ENCODE measurements around the gene KCND3. TPM values are rescaled to one million over a fixed set of nuclear protein-coding genes. Genes with fewer than 3 reads are reported as not detected.

The KCND3 gene
- total and polyA plus RNA-seq, 2 experiments from 2014 or later: 0.10 to 0.18 TPM

DNA sequence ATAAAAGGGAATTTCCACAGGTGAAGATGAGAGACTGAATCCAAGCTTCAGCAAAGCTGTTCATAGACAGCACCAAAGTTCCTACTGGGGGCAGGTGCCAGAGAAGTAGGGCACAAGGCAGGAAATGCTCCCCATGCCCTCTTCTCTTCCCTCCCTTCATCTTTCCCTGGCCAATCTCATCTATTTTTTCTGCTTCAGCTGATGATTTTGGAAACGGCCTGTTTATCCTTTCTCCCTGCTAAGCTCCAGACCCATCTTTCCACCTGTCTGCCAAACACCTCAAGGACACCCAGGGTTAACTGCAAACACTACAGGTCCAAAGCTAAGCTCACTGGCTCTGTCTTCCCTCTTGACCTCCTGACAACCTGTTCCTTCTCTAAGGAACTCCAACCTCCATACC is 18.1 kb downstream of the KCND3 start:
- no peaks in the 10 kb centered on the region for H4K20me1 ChIP-seq (replicated peaks; ENCODE audit: insufficient read depth)
- Mint-ChIP-seq H3K27me3 (ENCODE audit: insufficient read depth, low read depth, poor library complexity) (peaks cover 7% of the 10 kb centered on the region), H3K27ac (no peak overlapping the region), H3K4me1 (no peaks in the 10 kb centered on the region; the same call in 2 of the 3 replicates), H3K4me3 (no peak overlapping the region), H3K36me3 (ENCODE audit: low read depth) (no peaks in the 10 kb centered on the region), H3K9me3 (no peaks in the 10 kb centered on the region)
- TF ChIP-seq ZNF114 (CRISPR knock-in tag; IDR thresholded peaks at IDR 0.05) (no peak), CREB1 (CRISPR knock-in tag; IDR thresholded peaks at IDR 0.05; ENCODE audit: low read depth) (no peak), STAT1 (IDR thresholded peaks at IDR 0.05; ENCODE audit: unreplicated experiment) (no peak), NANOG (IDR thresholded peaks at IDR 0.05; ENCODE audit: borderline replicate concordance) (no peak), EZH2phosphoT487 (IDR thresholded peaks at IDR 0.05; ENCODE audit: unreplicated experiment) (no peak)
- TF ChIP-seq, protein P1, sequence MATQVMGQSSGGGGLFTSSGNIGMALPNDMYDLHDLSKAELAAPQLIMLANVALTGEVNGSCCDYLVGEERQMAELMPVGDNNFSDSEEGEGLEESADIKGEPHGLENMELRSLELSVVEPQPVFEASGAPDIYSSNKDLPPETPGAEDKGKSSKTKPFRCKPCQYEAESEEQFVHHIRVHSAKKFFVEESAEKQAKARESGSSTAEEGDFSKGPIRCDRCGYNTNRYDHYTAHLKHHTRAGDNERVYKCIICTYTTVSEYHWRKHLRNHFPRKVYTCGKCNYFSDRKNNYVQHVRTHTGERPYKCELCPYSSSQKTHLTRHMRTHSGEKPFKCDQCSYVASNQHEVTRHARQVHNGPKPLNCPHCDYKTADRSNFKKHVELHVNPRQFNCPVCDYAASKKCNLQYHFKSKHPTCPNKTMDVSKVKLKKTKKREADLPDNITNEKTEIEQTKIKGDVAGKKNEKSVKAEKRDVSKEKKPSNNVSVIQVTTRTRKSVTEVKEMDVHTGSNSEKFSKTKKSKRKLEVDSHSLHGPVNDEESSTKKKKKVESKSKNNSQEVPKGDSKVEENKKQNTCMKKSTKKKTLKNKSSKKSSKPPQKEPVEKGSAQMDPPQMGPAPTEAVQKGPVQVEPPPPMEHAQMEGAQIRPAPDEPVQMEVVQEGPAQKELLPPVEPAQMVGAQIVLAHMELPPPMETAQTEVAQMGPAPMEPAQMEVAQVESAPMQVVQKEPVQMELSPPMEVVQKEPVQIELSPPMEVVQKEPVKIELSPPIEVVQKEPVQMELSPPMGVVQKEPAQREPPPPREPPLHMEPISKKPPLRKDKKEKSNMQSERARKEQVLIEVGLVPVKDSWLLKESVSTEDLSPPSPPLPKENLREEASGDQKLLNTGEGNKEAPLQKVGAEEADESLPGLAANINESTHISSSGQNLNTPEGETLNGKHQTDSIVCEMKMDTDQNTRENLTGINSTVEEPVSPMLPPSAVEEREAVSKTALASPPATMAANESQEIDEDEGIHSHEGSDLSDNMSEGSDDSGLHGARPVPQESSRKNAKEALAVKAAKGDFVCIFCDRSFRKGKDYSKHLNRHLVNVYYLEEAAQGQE (IDR thresholded peaks at IDR 0.05; ENCODE audit: unreplicated experiment): no peak
- TF ChIP-seq, protein P2, sequence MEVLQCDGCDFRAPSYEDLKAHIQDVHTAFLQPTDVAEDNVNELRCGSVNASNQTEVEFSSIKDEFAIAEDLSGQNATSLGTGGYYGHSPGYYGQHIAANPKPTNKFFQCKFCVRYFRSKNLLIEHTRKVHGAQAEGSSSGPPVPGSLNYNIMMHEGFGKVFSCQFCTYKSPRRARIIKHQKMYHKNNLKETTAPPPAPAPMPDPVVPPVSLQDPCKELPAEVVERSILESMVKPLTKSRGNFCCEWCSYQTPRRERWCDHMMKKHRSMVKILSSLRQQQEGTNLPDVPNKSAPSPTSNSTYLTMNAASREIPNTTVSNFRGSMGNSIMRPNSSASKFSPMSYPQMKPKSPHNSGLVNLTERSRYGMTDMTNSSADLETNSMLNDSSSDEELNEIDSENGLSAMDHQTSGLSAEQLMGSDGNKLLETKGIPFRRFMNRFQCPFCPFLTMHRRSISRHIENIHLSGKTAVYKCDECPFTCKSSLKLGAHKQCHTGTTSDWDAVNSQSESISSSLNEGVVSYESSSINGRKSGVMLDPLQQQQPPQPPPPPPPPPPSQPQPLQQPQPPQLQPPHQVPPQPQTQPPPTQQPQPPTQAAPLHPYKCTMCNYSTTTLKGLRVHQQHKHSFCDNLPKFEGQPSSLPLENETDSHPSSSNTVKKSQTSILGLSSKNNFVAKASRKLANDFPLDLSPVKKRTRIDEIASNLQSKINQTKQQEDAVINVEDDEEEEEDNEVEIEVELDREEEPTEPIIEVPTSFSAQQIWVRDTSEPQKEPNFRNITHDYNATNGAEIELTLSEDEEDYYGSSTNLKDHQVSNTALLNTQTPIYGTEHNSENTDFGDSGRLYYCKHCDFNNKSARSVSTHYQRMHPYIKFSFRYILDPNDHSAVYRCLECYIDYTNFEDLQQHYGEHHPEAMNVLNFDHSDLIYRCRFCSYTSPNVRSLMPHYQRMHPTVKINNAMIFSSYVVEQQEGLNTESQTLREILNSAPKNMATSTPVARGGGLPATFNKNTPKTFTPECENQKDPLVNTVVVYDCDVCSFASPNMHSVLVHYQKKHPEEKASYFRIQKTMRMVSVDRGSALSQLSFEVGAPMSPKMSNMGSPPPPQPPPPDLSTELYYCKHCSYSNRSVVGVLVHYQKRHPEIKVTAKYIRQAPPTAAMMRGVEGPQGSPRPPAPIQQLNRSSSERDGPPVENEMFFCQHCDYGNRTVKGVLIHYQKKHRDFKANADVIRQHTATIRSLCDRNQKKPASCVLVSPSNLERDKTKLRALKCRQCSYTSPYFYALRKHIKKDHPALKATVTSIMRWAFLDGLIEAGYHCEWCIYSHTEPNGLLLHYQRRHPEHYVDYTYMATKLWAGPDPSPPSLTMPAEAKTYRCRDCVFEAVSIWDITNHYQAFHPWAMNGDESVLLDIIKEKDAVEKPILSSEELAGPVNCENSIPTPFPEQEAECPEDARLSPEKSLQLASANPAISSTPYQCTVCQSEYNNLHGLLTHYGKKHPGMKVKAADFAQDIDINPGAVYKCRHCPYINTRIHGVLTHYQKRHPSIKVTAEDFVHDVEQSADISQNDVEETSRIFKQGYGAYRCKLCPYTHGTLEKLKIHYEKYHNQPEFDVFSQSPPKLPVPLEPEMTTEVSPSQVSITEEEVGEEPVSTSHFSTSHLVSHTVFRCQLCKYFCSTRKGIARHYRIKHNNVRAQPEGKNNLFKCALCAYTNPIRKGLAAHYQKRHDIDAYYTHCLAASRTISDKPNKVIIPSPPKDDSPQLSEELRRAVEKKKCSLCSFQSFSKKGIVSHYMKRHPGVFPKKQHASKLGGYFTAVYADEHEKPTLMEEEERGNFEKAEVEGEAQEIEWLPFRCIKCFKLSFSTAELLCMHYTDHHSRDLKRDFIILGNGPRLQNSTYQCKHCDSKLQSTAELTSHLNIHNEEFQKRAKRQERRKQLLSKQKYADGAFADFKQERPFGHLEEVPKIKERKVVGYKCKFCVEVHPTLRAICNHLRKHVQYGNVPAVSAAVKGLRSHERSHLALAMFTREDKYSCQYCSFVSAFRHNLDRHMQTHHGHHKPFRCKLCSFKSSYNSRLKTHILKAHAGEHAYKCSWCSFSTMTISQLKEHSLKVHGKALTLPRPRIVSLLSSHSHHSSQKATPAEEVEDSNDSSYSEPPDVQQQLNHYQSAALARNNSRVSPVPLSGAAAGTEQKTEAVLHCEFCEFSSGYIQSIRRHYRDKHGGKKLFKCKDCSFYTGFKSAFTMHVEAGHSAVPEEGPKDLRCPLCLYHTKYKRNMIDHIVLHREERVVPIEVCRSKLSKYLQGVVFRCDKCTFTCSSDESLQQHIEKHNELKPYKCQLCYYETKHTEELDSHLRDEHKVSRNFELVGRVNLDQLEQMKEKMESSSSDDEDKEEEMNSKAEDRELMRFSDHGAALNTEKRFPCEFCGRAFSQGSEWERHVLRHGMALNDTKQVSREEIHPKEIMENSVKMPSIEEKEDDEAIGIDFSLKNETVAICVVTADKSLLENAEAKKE (CRISPR knock-in tag; IDR thresholded peaks at IDR 0.05): no peak
- TF ChIP-seq, protein P3, sequence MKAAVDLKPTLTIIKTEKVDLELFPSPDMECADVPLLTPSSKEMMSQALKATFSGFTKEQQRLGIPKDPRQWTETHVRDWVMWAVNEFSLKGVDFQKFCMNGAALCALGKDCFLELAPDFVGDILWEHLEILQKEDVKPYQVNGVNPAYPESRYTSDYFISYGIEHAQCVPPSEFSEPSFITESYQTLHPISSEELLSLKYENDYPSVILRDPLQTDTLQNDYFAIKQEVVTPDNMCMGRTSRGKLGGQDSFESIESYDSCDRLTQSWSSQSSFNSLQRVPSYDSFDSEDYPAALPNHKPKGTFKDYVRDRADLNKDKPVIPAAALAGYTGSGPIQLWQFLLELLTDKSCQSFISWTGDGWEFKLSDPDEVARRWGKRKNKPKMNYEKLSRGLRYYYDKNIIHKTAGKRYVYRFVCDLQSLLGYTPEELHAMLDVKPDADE (IDR thresholded peaks at IDR 0.05): no peak
- H3F3A ChIP-seq (replicated peaks; ENCODE audit: low read depth): no peaks in the 10 kb centered on the region
- H3K4me1 ChIP-seq (ENCODE audit: insufficient read depth): no peaks in the 10 kb centered on the region
- DNase-seq (ENCODE audit: low spot score) (no peak), ATAC-seq (no peak)
- no peaks in the 10 kb centered on the region for H3K79me2 ChIP-seq (replicated peaks; ENCODE audit: insufficient read depth)
- H3K27me3 ChIP-seq (ENCODE audit: insufficient read depth): no peaks in the 10 kb centered on the region
- H3K4me3 ChIP-seq: no peak overlapping the region
- H3K9me2 ChIP-seq (ENCODE audit: insufficient read depth): 0 out of 2 replicates have a peak, but pooled peaks cover 3% of the 10 kb centered on the region
- no peak overlapping the region for H2AFZ ChIP-seq
- H3K36me3 ChIP-seq (ENCODE audit: insufficient read depth): no peaks in the 10 kb centered on the region
- no peak overlapping the region for H3K4me2 ChIP-seq
- no peak overlapping the region for H3K27ac ChIP-seq (ENCODE audit: low read depth)
